K562 (cell line): ENCODE results near the gene AKAP7. TPM values are rescaled to one million over a fixed set of nuclear protein-coding genes. Genes with fewer than 3 reads are reported as not detected.

Experiments
- ATAC-seq: fragments of 200-7000 bp; cut with Tn5 transposase; 3 replicates; pipeline ENCODE4 v1.9.1; 2020; ENCODE audit warnings: moderate library complexity
- BruUV-seq: library from RNA; stranded (reverse); fragments of 400-500 nt; replicated peaks from 2 replicates; lab custom pipeline; 2021; lab: Mats Ljungman, UMichigan
- CTCF ChIA-PET: fragments of 300-600 bp; formaldehyde crosslinking; extraction: SDS; loops from one replicate; lab custom pipeline; 2021; ENCODE audit warnings: low intra/inter-chr PET ratio; lab: Yijun Ruan, JAX
- POLR2A ChIA-PET: fragments of 300-600, 350-650 bp; sonication (Branson Sonifier 250); formaldehyde crosslinking; extraction: SDS; loops from one replicate; lab custom pipeline; 2021; ENCODE audit warnings: antibody characterized with exemption, inconsistent platforms; lab: Yijun Ruan, JAX
- DNase-seq, 4 experiments: peaks; one replicate each; pipeline versions ENCODE4 v3.0.0 to v3.0.0-alpha.2; 2011 to 2018; ENCODE audit warnings: low spot score in 3 of 4, mixed read lengths in 3 of 4; ENCODE audit errors: extremely low read depth in 1 of 4
- FAIRE-seq: peaks from 2 replicates; lab custom pipeline; 2011; peaks lifted over from hg19 to GRCh38; lab: Jason Lieb, UNC
- H2AFZ ChIP-seq: 2 replicates; pipeline ENCODE4 v1.6.0; 2011; ENCODE audit warnings: low read depth, low read length, control low read depth, inconsistent platforms
- H3K27ac ChIP-seq: fragments of 200-600 bp; 3 replicates; pipeline ENCODE4 v1.8.0; 2011; ENCODE audit warnings: low read depth, mild to moderate bottlenecking, control low read depth, inconsistent platforms, low read length, moderate library complexity, mixed read lengths; ENCODE audit errors: extremely low read depth
- H3K27me3 ChIP-seq, 2 experiments: fragments of 300-600 bp in 1 of 2; 2 replicates in 1 of 2; 3 replicates in 1 of 2; pipeline versions ENCODE4 v1.6.0 to v1.8.0; 2011; ENCODE audit warnings: inconsistent platforms in 2 of 2, low read length in 2 of 2, mild to moderate bottlenecking in 1 of 2, mixed read lengths in 1 of 2, moderate library complexity in 1 of 2; ENCODE audit not compliant: control insufficient read depth in 2 of 2, insufficient read depth in 2 of 2
- H3K36me3 ChIP-seq: fragments of 300-600 bp; 3 replicates; pipeline ENCODE4 v1.8.0; 2011; ENCODE audit warnings: mild to moderate bottlenecking, low read length, inconsistent platforms; ENCODE audit not compliant: control insufficient read depth, insufficient read depth
- H3K4me1 ChIP-seq, 2 experiments: fragments of 200-600 bp in 1 of 2; replicated peaks in 1 of 2; 2 replicates in 1 of 2; 3 replicates in 1 of 2; pipeline versions ENCODE4 v1.5.1 to v1.8.0; 2011; ENCODE audit warnings: inconsistent platforms in 2 of 2, low read length in 2 of 2, mild to moderate bottlenecking in 1 of 2, mixed read lengths in 1 of 2, moderate library complexity in 1 of 2; ENCODE audit not compliant: control insufficient read depth in 2 of 2, insufficient read depth in 2 of 2
- H3K4me2 ChIP-seq: 2 replicates; pipeline ENCODE4 v1.6.1; 2011; ENCODE audit warnings: low read length, control low read depth, inconsistent platforms, mixed read lengths; ENCODE audit not compliant: insufficient read depth
- H3K4me3 ChIP-seq: fragments of 200-600 bp; sonication (generic), shearing (Covaris generic); 2 replicates; pipeline ENCODE4 v1.5.1; 2016; ENCODE audit warnings: control low read depth, inconsistent platforms
- H3K79me2 ChIP-seq: fragments of 200-600 bp; 3 replicates; pipeline ENCODE4 v1.8.0; 2011; ENCODE audit warnings: low read length, inconsistent platforms; ENCODE audit not compliant: control insufficient read depth, insufficient read depth
- H3K9ac ChIP-seq, 2 experiments: 2 replicates each; pipeline versions ENCODE4 v1.6.0 to v1.6.1; 2011; ENCODE audit warnings: low read depth in 2 of 2, low read length in 2 of 2, control low read depth in 1 of 2, inconsistent platforms in 1 of 2, mild to moderate bottlenecking in 1 of 2, mixed read lengths in 1 of 2; ENCODE audit not compliant: insufficient read depth in 1 of 2
- H3K9me1 ChIP-seq: one replicate; pipeline ENCODE4 v1.6.0; 2011; ENCODE audit warnings: inconsistent platforms, mild to moderate bottlenecking, low read length, moderate library complexity; ENCODE audit not compliant: control insufficient read depth, insufficient read depth
- H3K9me3 ChIP-seq: replicated peaks from 2 replicates; pipeline ENCODE4 v1.5.1; 2011; ENCODE audit warnings: low read depth, low read length, inconsistent platforms; ENCODE audit not compliant: control insufficient read depth, insufficient read depth
- H4K20me1 ChIP-seq: replicated peaks from 2 replicates; pipeline ENCODE4 v1.6.1; 2011; ENCODE audit warnings: low read length, inconsistent platforms, mixed read lengths; ENCODE audit not compliant: control insufficient read depth, insufficient read depth
- BRD4 ChIP-seq: fragments of 200-600 bp; sonication (generic); IDR thresholded peaks from 2 replicates; pipeline ENCODE4 v1.6.1; 2017; ENCODE audit warnings: inconsistent platforms
- ETV6 ChIP-seq, 3 experiments: fragments of 150-350 bp in 1 of 3; sonication (generic) in 1 of 3; formaldehyde crosslinking in 1 of 3; IDR thresholded peaks; 2 replicates each; pipeline versions ENCODE4 v1.6.1 to v1.8.0; 2014 to 2022; ENCODE audit warnings: borderline replicate concordance in 2 of 3, low read depth in 2 of 3, antibody characterized with exemption in 1 of 3, low read length in 1 of 3, mild to moderate bottlenecking in 1 of 3, missing genetic modification reagents in 1 of 3
- GATA2 ChIP-seq: sonication (generic); formaldehyde crosslinking; IDR thresholded peaks from 2 replicates; pipeline ENCODE4 v1.4.0; 2020; ENCODE audit warnings: mild to moderate bottlenecking, missing genetic modification reagents
- JUNB ChIP-seq: fragments of 450-650 bp; formaldehyde crosslinking; conservative IDR thresholded peaks from 2 replicates; pipeline ENCODE4 v1.4.0; 2020; ENCODE audit warnings: mild to moderate bottlenecking
- JUND ChIP-seq, 2 experiments: IDR thresholded peaks; 2 replicates in 1 of 2; 3 replicates in 1 of 2; pipeline ENCODE4 v1.6.1; 2011; ENCODE audit warnings: borderline replicate concordance in 2 of 2, low read depth in 2 of 2, low read length in 2 of 2, improper control_type of control experiment in 1 of 2, missing biosample characterization in 1 of 2, missing genetic modification characterization in 1 of 2, missing genetic modification reagents in 1 of 2
- KAT8 ChIP-seq: fragments of 450-650 bp; IDR thresholded peaks from 2 replicates; pipeline ENCODE4 v1.6.1; 2016; ENCODE audit warnings: low read depth, mild to moderate bottlenecking
- NCOA2 ChIP-seq, 2 experiments: fragments of 450-650 bp; IDR thresholded peaks; 2 replicates each; pipeline ENCODE4 v1.6.1; 2018; ENCODE audit warnings: mild to moderate bottlenecking in 2 of 2, moderate library complexity in 1 of 2; ENCODE audit not compliant: partially characterized antibody in 2 of 2
- NCOA6 ChIP-seq: fragments of 450-650 bp; IDR thresholded peaks from 2 replicates; pipeline ENCODE4 v1.6.1; 2017; ENCODE audit warnings: mild to moderate bottlenecking
- PTTG1 ChIP-seq: fragments of 450-650 bp; IDR thresholded peaks from 2 replicates; pipeline ENCODE4 v1.6.1; 2016; ENCODE audit warnings: low read depth, mild to moderate bottlenecking, missing genetic modification characterization, missing compliant biosample characterization
- SRSF3 ChIP-seq: fragments of 200-400 bp; formaldehyde crosslinking; IDR thresholded peaks from 2 replicates; pipeline ENCODE4 v1.6.1; 2016; ENCODE audit warnings: mild to moderate bottlenecking, low read length, moderate library complexity; ENCODE audit not compliant: insufficient read depth
- U2AF1 ChIP-seq: fragments of 200-400 bp; formaldehyde crosslinking; optimal IDR thresholded peaks from 2 replicates; pipeline ENCODE3; 2017; ENCODE audit warnings: mild to moderate bottlenecking, low read depth, low read length, moderate library complexity
- ZNF253 ChIP-seq: fragments of 250-450 bp; sonication (Bioruptor Pico); conservative IDR thresholded peaks from 2 replicates; pipeline ENCODE4 v1.6.1; 2021; ENCODE audit warnings: mild to moderate bottlenecking
- ZNF561 ChIP-seq: fragments of 450-650 bp; formaldehyde crosslinking; conservative IDR thresholded peaks from 2 replicates; pipeline ENCODE4 v1.4.0; 2020; ENCODE audit warnings: mild to moderate bottlenecking, moderate library complexity
- WGBS: fragments of 100-300 bp; shearing (Covaris generic); methylation state at CpG from one replicate; pipeline ENCODE4 v1.1.6; 2016; ENCODE audit warnings: low coverage, mixed read lengths; ENCODE audit not compliant: insufficient coverage; ENCODE audit errors: missing lambda C conversion rate; 5-methylcytosine and 5-hydroxymethylcytosine counted together
- in situ Hi-C: fragments of 300-500 bp; cut with MboI; formaldehyde crosslinking; loops from 4 replicates; pipeline ENCODE4 v1.15.0; 2018; ENCODE audit warnings: inconsistent platforms, mixed read lengths
- intact Hi-C: fragments of 100-400 bp; cut with micrococcal nuclease; formaldehyde crosslinking; loops from 2 replicates; pipeline ENCODE4 v1.14.2; 2022
- polyA plus RNA-seq, 8 experiments: library from polyadenylated mRNA; depleted of rRNA in 4 of 8; stranded (reverse) in 5 of 8; unstranded in 3 of 8; fragments of >200 nt; fragmentation: Nextera tagmentation in 2 of 8; fragmentation: Illumina TruSeq in 1 of 8; extraction: Ambion mirVana in 2 of 8; extraction: Trizol in 1 of 8; gene quantifications; 2 replicates each; pipeline versions ENCODE4 v1.2.1 to v1.2.3, GENCODE V29; 2011 to 2014; ENCODE audit warnings: inconsistent platforms in 1 of 8, missing spikeins in 1 of 8
- total RNA-seq, 7 experiments: library from RNA; depleted of rRNA in 6 of 7; stranded (reverse); fragments of >200 nt in 6 of 7; fragmentation: Illumina TruSeq in 2 of 7; extraction: Trizol in 2 of 7; gene quantifications; 2 replicates each; pipeline versions ENCODE4 v1.2.1 to v1.2.3, GENCODE V29; 2011 to 2021; ENCODE audit warnings: low replicate concordance in 1 of 7
- TF ChIP-seq, protein P1 (sequence below), 2 experiments: fragments of 450-650 bp in 1 of 2; IDR thresholded peaks; 2 replicates each; pipeline ENCODE4 v1.6.1; 2011 to 2017; ENCODE audit warnings: low read depth in 2 of 2, antibody characterized with exemption in 1 of 2, borderline replicate concordance in 1 of 2, low read length in 1 of 2, mild to moderate bottlenecking in 1 of 2, mixed read lengths in 1 of 2; ENCODE audit not compliant: control insufficient read depth in 1 of 2
- TF ChIP-seq, protein P2 (sequence below): fragments of 450-650 bp; formaldehyde crosslinking; IDR thresholded peaks from 2 replicates; pipeline ENCODE4 v1.4.0; 2020; ENCODE audit warnings: mild to moderate bottlenecking
- TF ChIP-seq, protein P3 (sequence below): fragments of 450-650 bp; IDR thresholded peaks from 2 replicates; pipeline ENCODE4 v1.7.0; 2016; ENCODE audit warnings: borderline replicate concordance

AKAP7 gene
- total and polyA plus RNA-seq, 9 of the 15 experiments (the other 6 are each of a cell fraction or from before 2014, with no cell fraction given), result 0.82 to 2.6 (median 1.6) TPM

DNA sequence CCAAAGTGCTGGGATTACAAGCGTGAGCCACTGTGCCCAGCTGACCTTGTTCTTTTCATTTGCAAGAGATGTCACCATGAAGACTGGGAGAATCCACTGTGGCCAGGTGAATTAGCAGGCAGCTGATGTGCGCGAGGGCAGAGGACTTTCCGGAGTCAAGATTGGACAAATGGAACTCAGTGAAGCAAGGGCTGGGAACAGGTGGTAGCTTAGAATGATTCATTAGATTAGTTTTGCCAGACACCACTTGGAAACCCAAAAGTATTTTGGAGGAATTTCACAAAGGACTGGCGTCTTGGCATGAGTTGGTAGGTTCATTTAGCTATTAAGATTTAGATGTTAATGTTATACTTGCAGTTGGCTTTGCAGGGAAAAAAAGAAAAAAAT lies 4.7 kb upstream of the AKAP7 start:
- H3K27ac ChIP-seq, result no peak overlapping the region
- H3K79me2 ChIP-seq, result no peaks in the 10 kb centered on the region
- peaks cover 4 to 9% of the 10 kb centered on the region in 2 experiments; a peak in 3 of 5 replicates for H3K27me3 ChIP-seq
- ChIA-PET POLR2A (no interaction called here), CTCF (no interaction called here)
- H3K4me1 ChIP-seq, result peaks cover 0 to 6% of the 10 kb centered on the region in 2 experiments; a peak in 1 of 5 replicates
- H3K4me3 ChIP-seq, result no peak overlapping the region
- in situ Hi-C loops (no loop called here), intact Hi-C loops (no loop called here)
- ATAC-seq (no peak), FAIRE-seq (no peak), DNase-seq (no peak)
- 18% methylated on average over 5 of the region's 5 CpGs for WGBS
- H3K9me3 ChIP-seq, result no peaks in the 10 kb centered on the region
- no TSS peak for BruUV-seq
- H3K9ac ChIP-seq, result no peak overlapping the region
- H3K36me3 ChIP-seq, result no peaks in the 10 kb centered on the region
- H2AFZ ChIP-seq, result no peak overlapping the region
- H3K9me1 ChIP-seq, result no peaks in the 10 kb centered on the region
- no peak overlapping the region for H3K4me2 ChIP-seq
- H4K20me1 ChIP-seq, result no peaks in the 10 kb centered on the region
- TF ChIP-seq SRSF3 (no peak), NCOA6 (no peak), KAT8 (no peak), JUND (IDR thresholded peaks at IDR 0.05; ENCODE audit: borderline replicate concordance, low read depth, low read length) (no peak), JUND (tag; IDR thresholded peaks at IDR 0.05; ENCODE audit: borderline replicate concordance, low read depth, low read length) (no peak), NCOA2 (IDR thresholded peaks at IDR 0.05; ENCODE audit: partially characterized antibody in 2 of 2) (no peak), GATA2 (CRISPR knock-in tag) (no peak), U2AF1 (no peak), JUNB (CRISPR knock-in tag) (no peak), ETV6 (IDR thresholded peaks at IDR 0.05; ENCODE audit: borderline replicate concordance in 1 of 2, low read depth in 2 of 2, low read length in 1 of 2) (no peak), ETV6 (CRISPR knock-in tag; IDR thresholded peaks at IDR 0.05; ENCODE audit: borderline replicate concordance) (no peak), ZNF253 (CRISPR knock-in tag) (no peak), BRD4 (no peak), ZNF561 (no peak), PTTG1 (tag) (no peak)
- TF ChIP-seq, protein P1, sequence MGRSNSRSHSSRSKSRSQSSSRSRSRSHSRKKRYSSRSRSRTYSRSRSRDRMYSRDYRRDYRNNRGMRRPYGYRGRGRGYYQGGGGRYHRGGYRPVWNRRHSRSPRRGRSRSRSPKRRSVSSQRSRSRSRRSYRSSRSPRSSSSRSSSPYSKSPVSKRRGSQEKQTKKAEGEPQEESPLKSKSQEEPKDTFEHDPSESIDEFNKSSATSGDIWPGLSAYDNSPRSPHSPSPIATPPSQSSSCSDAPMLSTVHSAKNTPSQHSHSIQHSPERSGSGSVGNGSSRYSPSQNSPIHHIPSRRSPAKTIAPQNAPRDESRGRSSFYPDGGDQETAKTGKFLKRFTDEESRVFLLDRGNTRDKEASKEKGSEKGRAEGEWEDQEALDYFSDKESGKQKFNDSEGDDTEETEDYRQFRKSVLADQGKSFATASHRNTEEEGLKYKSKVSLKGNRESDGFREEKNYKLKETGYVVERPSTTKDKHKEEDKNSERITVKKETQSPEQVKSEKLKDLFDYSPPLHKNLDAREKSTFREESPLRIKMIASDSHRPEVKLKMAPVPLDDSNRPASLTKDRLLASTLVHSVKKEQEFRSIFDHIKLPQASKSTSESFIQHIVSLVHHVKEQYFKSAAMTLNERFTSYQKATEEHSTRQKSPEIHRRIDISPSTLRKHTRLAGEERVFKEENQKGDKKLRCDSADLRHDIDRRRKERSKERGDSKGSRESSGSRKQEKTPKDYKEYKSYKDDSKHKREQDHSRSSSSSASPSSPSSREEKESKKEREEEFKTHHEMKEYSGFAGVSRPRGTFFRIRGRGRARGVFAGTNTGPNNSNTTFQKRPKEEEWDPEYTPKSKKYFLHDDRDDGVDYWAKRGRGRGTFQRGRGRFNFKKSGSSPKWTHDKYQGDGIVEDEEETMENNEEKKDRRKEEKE (IDR thresholded peaks at IDR 0.05; ENCODE audit: borderline replicate concordance in 1 of 2, control insufficient read depth in 1 of 2, low read depth in 2 of 2, low read length in 1 of 2), result no peak
- TF ChIP-seq, protein P2, sequence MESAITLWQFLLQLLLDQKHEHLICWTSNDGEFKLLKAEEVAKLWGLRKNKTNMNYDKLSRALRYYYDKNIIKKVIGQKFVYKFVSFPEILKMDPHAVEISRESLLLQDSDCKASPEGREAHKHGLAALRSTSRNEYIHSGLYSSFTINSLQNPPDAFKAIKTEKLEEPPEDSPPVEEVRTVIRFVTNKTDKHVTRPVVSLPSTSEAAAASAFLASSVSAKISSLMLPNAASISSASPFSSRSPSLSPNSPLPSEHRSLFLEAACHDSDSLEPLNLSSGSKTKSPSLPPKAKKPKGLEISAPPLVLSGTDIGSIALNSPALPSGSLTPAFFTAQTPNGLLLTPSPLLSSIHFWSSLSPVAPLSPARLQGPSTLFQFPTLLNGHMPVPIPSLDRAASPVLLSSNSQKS (CRISPR knock-in tag), result no peak
- TF ChIP-seq, protein P3, sequence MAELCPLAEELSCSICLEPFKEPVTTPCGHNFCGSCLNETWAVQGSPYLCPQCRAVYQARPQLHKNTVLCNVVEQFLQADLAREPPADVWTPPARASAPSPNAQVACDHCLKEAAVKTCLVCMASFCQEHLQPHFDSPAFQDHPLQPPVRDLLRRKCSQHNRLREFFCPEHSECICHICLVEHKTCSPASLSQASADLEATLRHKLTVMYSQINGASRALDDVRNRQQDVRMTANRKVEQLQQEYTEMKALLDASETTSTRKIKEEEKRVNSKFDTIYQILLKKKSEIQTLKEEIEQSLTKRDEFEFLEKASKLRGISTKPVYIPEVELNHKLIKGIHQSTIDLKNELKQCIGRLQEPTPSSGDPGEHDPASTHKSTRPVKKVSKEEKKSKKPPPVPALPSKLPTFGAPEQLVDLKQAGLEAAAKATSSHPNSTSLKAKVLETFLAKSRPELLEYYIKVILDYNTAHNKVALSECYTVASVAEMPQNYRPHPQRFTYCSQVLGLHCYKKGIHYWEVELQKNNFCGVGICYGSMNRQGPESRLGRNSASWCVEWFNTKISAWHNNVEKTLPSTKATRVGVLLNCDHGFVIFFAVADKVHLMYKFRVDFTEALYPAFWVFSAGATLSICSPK, result no peak
